HUES64 (cell line): ENCODE results near the gene TRAF3IP1.

ENCODE experiments used
- H3K27ac ChIP-seq: 2 replicates; pipeline ENCODE4 v1.7.0; 2013; ENCODE audit warnings: low read depth, low read length, inconsistent platforms
- H3K27me3 ChIP-seq: 2 replicates; pipeline ENCODE4 v1.6.1; 2013; ENCODE audit warnings: mild to moderate bottlenecking, low read length; ENCODE audit not compliant: insufficient read depth
- H3K36me3 ChIP-seq: 2 replicates; pipeline ENCODE4 v1.6.1; 2013; ENCODE audit warnings: mild to moderate bottlenecking, low read length; ENCODE audit not compliant: insufficient read depth
- H3K4me1 ChIP-seq: 2 replicates; pipeline ENCODE4 v1.6.1; 2013; ENCODE audit warnings: mild to moderate bottlenecking, low read length, moderate library complexity; ENCODE audit not compliant: insufficient read depth
- H3K4me3 ChIP-seq: 2 replicates; pipeline ENCODE4 v1.5.1; 2013; ENCODE audit warnings: mild to moderate bottlenecking, low read length, moderate library complexity
- H3K9ac ChIP-seq: 2 replicates; pipeline ENCODE4 v1.6.1; 2013; ENCODE audit warnings: mild to moderate bottlenecking, low read depth, low read length
- H3K9me3 ChIP-seq: 2 replicates; pipeline ENCODE4 v1.6.1; 2013; ENCODE audit warnings: low read depth, low read length; ENCODE audit not compliant: insufficient read depth
- WGBS: fragments of 150-250, 120-280 bp; methylation state at CpG from one replicate; pipeline ENCODE4 v1.1.7; 2013; ENCODE audit warnings: missing lambda C conversion rate; 5-methylcytosine and 5-hydroxymethylcytosine counted together

The TRAF3IP1 gene

GRCh38 chr2:238289574-238289973 lies 30.7 kb upstream of the TRAF3IP1 start:
- H3K9ac ChIP-seq = peak overlapping the region; percentile 57; the same call in 1 of the 2 replicates
- peak overlapping the region; percentile 75 for H3K4me3 ChIP-seq
- H3K9me3 ChIP-seq = no peaks in the 10 kb centered on the region
- 16% methylated on average over 13 of the region's 13 CpGs for WGBS
- no peaks in the 10 kb centered on the region for H3K36me3 ChIP-seq
- no peak overlapping the region for H3K27ac ChIP-seq
- H3K4me1 ChIP-seq = peaks cover 37% of the 10 kb centered on the region
- peaks cover 8% of the 10 kb centered on the region; the same call in 1 of the 2 replicates for H3K27me3 ChIP-seq

- H3K4me3 ChIP-seq = peak overlapping the region; percentile 75; the same call in 1 of the 2 replicates
Measured at GRCh38 chr2:238290091-238290509, 30.2 kb upstream of the TRAF3IP1 start.

GRCh38 chr2:238290715-238291549 lies 29.4 kb upstream of the TRAF3IP1 start:
- WGBS = 87% methylated on average over 5 of the region's 5 CpGs
- no peaks in the 10 kb centered on the region for H3K36me3 ChIP-seq
- H3K27ac ChIP-seq = peak overlapping the region; percentile 50; the same call in 1 of the 2 replicates
- peaks cover 28% of the 10 kb centered on the region for H3K4me1 ChIP-seq
- H3K9me3 ChIP-seq = no peaks in the 10 kb centered on the region
- H3K9ac ChIP-seq = no peak overlapping the region
- H3K27me3 ChIP-seq = peaks cover 8% of the 10 kb centered on the region; the same call in 1 of the 2 replicates
- no peak overlapping the region for H3K4me3 ChIP-seq

More at GRCh38 chr2:238290091-238290509, 30.2 kb upstream of the TRAF3IP1 start:
- no peak overlapping the region for H3K9ac ChIP-seq
- 8% methylated on average over 8 of the region's 8 CpGs for WGBS
- H3K9me3 ChIP-seq = no peaks in the 10 kb centered on the region
- H3K27ac ChIP-seq = peak overlapping the region; percentile 50; the same call in 1 of the 2 replicates
- H3K36me3 ChIP-seq = no peaks in the 10 kb centered on the region
- peaks cover 8% of the 10 kb centered on the region; the same call in 1 of the 2 replicates for H3K27me3 ChIP-seq
- peaks cover 36% of the 10 kb centered on the region for H3K4me1 ChIP-seq

GRCh38 chr2:238291550-238292281 lies 28.6 kb upstream of the TRAF3IP1 start:
- Histone ChIP-seq H3K27ac (no peak overlapping the region), H3K9ac (no peak overlapping the region), H3K36me3 (no peaks in the 10 kb centered on the region), H3K27me3 (peaks cover 8% of the 10 kb centered on the region; the same call in 1 of the 2 replicates), H3K9me3 (no peaks in the 10 kb centered on the region), H3K4me1 (peaks cover 21% of the 10 kb centered on the region), H3K4me3 (no peak overlapping the region)
- WGBS = 95% methylated on average over 8 of the region's 8 CpGs

GRCh38 chr2:238294046-238294392 lies 26.3 kb upstream of the TRAF3IP1 start:
- Histone ChIP-seq H3K27ac (no peak overlapping the region), H3K36me3 (no peaks in the 10 kb centered on the region), H3K9me3 (no peaks in the 10 kb centered on the region), H3K27me3 (peaks cover 7% of the 10 kb centered on the region), H3K4me1 (peaks cover 14% of the 10 kb centered on the region), H3K4me3 (no peak overlapping the region), H3K9ac (no peak overlapping the region)
- 91% methylated on average over 9 of the region's 9 CpGs for WGBS

- H3K9ac ChIP-seq = no peak overlapping the region
- 90% methylated on average over 17 of the region's 17 CpGs for WGBS
Measured at GRCh38 chr2:238294393-238295143, 25.8 kb upstream of the TRAF3IP1 start.

GRCh38 chr2:238295144-238296112 lies 24.9 kb upstream of the TRAF3IP1 start:
- no peak overlapping the region for H3K27ac ChIP-seq
- H3K4me1 ChIP-seq = peaks cover 4% of the 10 kb centered on the region
- no peaks in the 10 kb centered on the region for H3K36me3 ChIP-seq
- 85% methylated on average over 14 of the region's 21 CpGs for WGBS
- no peak overlapping the region for H3K4me3 ChIP-seq
- H3K9ac ChIP-seq = no peak overlapping the region
- no peaks in the 10 kb centered on the region for H3K9me3 ChIP-seq
- H3K27me3 ChIP-seq = peaks cover 2% of the 10 kb centered on the region; the same call in 1 of the 2 replicates

More at GRCh38 chr2:238294393-238295143, 25.8 kb upstream of the TRAF3IP1 start:
- H3K27me3 ChIP-seq = peaks cover 7% of the 10 kb centered on the region
- H3K36me3 ChIP-seq = no peaks in the 10 kb centered on the region
- no peak overlapping the region for H3K27ac ChIP-seq
- no peaks in the 10 kb centered on the region for H3K9me3 ChIP-seq
- H3K4me3 ChIP-seq = no peak overlapping the region
- H3K4me1 ChIP-seq = peaks cover 11% of the 10 kb centered on the region

GRCh38 chr2:238296638-238297457 lies 23.5 kb upstream of the TRAF3IP1 start:
- H3K9me3 ChIP-seq = no peaks in the 10 kb centered on the region
- H3K9ac ChIP-seq = no peak overlapping the region
- no peaks in the 10 kb centered on the region for H3K4me1 ChIP-seq
- no peak overlapping the region for H3K4me3 ChIP-seq
- 86% methylated on average over 24 of the region's 24 CpGs for WGBS
- H3K27ac ChIP-seq = no peak overlapping the region
- peaks cover 2% of the 10 kb centered on the region; the same call in 1 of the 2 replicates for H3K27me3 ChIP-seq
- no peaks in the 10 kb centered on the region for H3K36me3 ChIP-seq

GRCh38 chr2:238299803-238300202 lies 20.5 kb upstream of the TRAF3IP1 start:
- H3K9me3 ChIP-seq = no peaks in the 10 kb centered on the region
- peaks cover 2% of the 10 kb centered on the region; the same call in 1 of the 2 replicates for H3K27me3 ChIP-seq
- H3K4me1 ChIP-seq = no peaks in the 10 kb centered on the region
- WGBS = 93% methylated on average over 7 of the region's 7 CpGs
- H3K9ac ChIP-seq = no peak overlapping the region
- no peak overlapping the region for H3K4me3 ChIP-seq
- no peaks in the 10 kb centered on the region for H3K36me3 ChIP-seq
- H3K27ac ChIP-seq = no peak overlapping the region
